IMR-90 (cell line): ENCODE data around the gene SLC37A1.

Experiments used
- BHLHE40 ChIP-seq: fragments of 150-350 bp; IDR thresholded peaks from 2 replicates; pipeline ENCODE4 v1.6.1; 2016; ENCODE audit warnings: mild to moderate bottlenecking, low read depth, low read length
- CEBPB ChIP-seq: IDR thresholded peaks from 2 replicates; pipeline ENCODE4 v1.6.1; 2012; ENCODE audit warnings: low read depth, low read length, improper control_type of control experiment
- CTCF ChIP-seq: conservative IDR thresholded peaks from 2 replicates; pipeline ENCODE4 v1.5.1; 2012; ENCODE audit warnings: mild to moderate bottlenecking, low read depth, low read length, improper control_type of control experiment
- FOS ChIP-seq: fragments of 150-350 bp; IDR thresholded peaks from 2 replicates; pipeline ENCODE4 v1.6.1; 2016; ENCODE audit warnings: low read depth, low read length
- MAZ ChIP-seq: IDR thresholded peaks from 2 replicates; pipeline ENCODE4 v1.6.1; 2012; ENCODE audit warnings: low read depth, mild to moderate bottlenecking, low read length, improper control_type of control experiment, moderate library complexity, borderline replicate concordance
- NFE2L2 ChIP-seq: fragments of 150-350 bp; IDR thresholded peaks from 2 replicates; pipeline ENCODE4 v1.6.1; 2016; ENCODE audit warnings: low read depth, mild to moderate bottlenecking, low read length
- POLR2A ChIP-seq: IDR thresholded peaks from 2 replicates; pipeline ENCODE4 v1.6.1; 2012; ENCODE audit warnings: mild to moderate bottlenecking, low read depth, low read length
- RAD21 ChIP-seq: IDR thresholded peaks from 2 replicates; pipeline ENCODE4 v1.6.1; 2012; ENCODE audit warnings: low read length, improper control_type of control experiment
- RCOR1 ChIP-seq: IDR thresholded peaks from 2 replicates; pipeline ENCODE4 v1.6.1; 2012; ENCODE audit warnings: mild to moderate bottlenecking, low read length, improper control_type of control experiment; ENCODE audit not compliant: insufficient replicate concordance
- SMC3 ChIP-seq: fragments of 150-350 bp; IDR thresholded peaks from 2 replicates; pipeline ENCODE4 v1.6.1; 2016; ENCODE audit warnings: low read depth, mild to moderate bottlenecking, antibody characterized with exemption, low read length, moderate library complexity

DNA sequence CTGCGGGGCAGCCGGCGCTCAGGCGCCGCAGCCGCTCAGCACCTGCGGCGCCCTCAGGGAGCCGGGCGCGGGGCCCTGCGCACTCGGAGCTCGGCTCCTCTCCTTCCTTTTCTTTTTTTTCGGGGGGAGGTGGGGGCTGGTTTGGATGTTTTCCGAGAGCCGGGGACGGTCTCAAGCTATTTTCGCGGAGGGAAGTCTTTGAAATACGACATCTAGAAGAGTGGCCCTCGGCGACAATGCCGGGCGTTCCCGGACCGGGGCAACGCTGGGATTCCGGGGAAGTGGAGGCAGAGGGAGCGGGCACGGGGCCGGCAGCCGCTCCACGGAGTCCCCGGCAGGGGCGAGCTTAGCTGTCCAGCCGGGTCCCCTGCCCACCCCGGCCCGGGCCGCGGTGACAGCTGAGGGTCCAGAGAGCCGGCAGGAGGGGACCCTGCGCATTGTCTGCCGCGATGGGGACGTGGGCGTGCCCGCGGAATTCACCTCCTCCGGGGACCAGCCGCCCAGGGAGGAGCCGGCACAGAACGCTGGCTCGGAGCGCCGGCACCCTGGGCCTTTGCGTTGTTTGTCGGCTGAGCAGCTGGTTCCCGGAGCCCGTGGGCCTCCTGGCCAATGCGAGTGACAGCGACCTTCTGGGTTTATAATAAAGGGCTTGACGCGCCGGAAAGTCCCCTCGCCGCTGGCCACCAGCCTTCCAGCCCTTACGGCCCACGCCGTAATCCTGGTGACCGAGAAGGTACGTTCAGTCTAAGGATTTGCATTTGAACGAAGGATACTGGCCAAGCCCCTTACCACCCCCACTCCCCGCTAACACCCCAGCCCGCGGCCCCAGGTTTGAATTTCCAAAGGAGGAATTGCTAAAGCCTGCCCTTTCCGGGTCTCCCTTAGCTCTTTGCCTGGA is 582 bp downstream of the SLC37A1 start:
- TF ChIP-seq CEBPB (no peak), CTCF (no peak), RAD21 (no peak), POLR2A (no peak), MAZ (no peak), FOS (no peak), SMC3 (no peak), NFE2L2 (no peak), RCOR1 (no peak), BHLHE40 (no peak)
